Stimulated activated memory B cell treated with anti-CD40 and anti-IgM and Interleukin-4, amounts not matched to agents 10 μg/mL and 1 μg/mL and 100 μg/mL, for 72 hours (primary cell): Measurements from ENCODE around the gene CADPS2.
A peak's percentile ranks its signal among the peaks of the same experiment; 100 is the strongest.

Experiments used
- ATAC-seq: fragments of 150-1000 bp; cut with Tn5 transposase; 2 replicates; pipeline ENCODE4 v1.10.0; 2021
- H3K27ac Mint-ChIP-seq: one replicate; pipeline ENCODE4 v1.8.0; 2022; ENCODE audit warnings: mild to moderate bottlenecking, mixed read lengths
- H3K27me3 Mint-ChIP-seq: one replicate; pipeline ENCODE4 v1.8.0; 2022; ENCODE audit warnings: mixed read lengths
- H3K36me3 Mint-ChIP-seq: one replicate; pipeline ENCODE4 v1.8.0; 2022; ENCODE audit warnings: mixed read lengths
- H3K4me1 Mint-ChIP-seq: one replicate; pipeline ENCODE4 v1.8.0; 2022; ENCODE audit warnings: mixed read lengths
- H3K4me3 Mint-ChIP-seq: one replicate; pipeline ENCODE4 v1.8.0; 2022; ENCODE audit warnings: mild to moderate bottlenecking, moderate library complexity, mixed read lengths
- H3K9me3 Mint-ChIP-seq: one replicate; pipeline ENCODE4 v1.8.0; 2022; ENCODE audit warnings: mixed read lengths

The CADPS2 gene

GRCh38 chr7:122886357-122887081 lies at the start of gene CADPS2:
Gene CADPS2 (minus strand): TSS chr7:122886460. CDS start chr7:122886337, 123 bp downstream.
- peaks cover 50% of the 10 kb centered on the region for H3K27me3 Mint-ChIP-seq
- H3K9me3 Mint-ChIP-seq: no peaks in the 10 kb centered on the region
- H3K4me3 Mint-ChIP-seq: peak within 1 kb of the TSS; percentile 50
- peaks cover 9% of the 10 kb centered on the region for H3K4me1 Mint-ChIP-seq
- ATAC-seq: peak; percentile 50
- H3K36me3 Mint-ChIP-seq: no peaks in the 10 kb centered on the region
- no peak within 1 kb of the TSS for H3K27ac Mint-ChIP-seq

GRCh38 chr7:122935620-122936019 lies 49.4 kb upstream of the CADPS2 start:
- Mint-ChIP-seq H3K27ac (no peak overlapping the region), H3K9me3 (no peaks in the 10 kb centered on the region), H3K36me3 (no peaks in the 10 kb centered on the region), H3K4me3 (no peak overlapping the region), H3K27me3 (no peaks in the 10 kb centered on the region), H3K4me1 (no peaks in the 10 kb centered on the region)
- ATAC-seq: no peak

DNA sequence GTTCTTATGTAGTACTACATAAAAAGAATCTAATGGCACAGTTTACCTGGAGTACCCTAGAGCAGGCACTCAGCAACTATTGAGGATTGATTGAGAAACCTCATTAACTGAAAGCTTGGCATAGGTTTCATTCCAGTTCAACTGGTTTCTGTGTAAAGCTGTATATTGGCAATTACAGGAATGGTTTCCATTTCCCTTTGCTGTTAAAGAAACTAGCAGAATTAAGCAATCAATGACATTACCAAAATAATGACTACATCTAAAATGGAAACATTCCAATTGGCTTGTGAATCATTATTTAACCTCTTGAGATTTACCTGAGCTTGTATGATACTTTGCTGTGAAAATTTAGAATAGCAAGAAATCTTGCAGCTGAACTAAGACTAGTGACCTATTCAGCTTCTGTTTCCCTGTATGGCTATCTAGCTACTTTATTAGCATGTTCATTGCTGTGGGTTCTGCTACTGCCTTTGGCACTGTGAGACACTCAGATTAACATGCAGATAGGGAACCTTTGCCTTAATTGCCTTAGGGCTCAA lies 33.5 kb upstream of the CADPS2 start:
- Mint-ChIP-seq H3K36me3 (no peaks in the 10 kb centered on the region), H3K4me3 (no peak overlapping the region), H3K27ac (no peak overlapping the region), H3K27me3 (no peaks in the 10 kb centered on the region), H3K9me3 (no peaks in the 10 kb centered on the region), H3K4me1 (no peaks in the 10 kb centered on the region)
- ATAC-seq: no peak

DNA sequence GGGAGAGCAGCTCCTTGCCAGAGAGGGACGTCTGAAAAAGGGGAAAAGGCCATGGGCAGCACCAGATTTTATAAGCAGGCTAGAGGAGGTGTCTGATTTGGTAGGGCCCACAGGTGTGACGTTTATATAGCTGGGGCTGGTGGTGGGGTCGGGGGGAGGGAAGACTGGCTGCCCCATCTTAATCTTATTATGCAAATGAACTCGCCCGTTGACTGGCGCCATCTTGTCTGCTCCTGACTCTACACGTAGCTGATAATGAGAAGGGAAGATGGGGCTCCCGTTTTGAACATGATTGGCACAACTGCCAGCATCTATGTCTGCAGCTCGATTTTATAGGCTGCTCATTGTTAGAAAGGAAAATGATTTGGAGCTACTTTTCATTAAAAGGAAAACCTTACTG lies 28.6 kb upstream of the CADPS2 start:
- ATAC-seq: no peak
- Mint-ChIP-seq H3K27me3 (no peaks in the 10 kb centered on the region), H3K27ac (no peak overlapping the region), H3K9me3 (peaks cover 3% of the 10 kb centered on the region), H3K36me3 (no peaks in the 10 kb centered on the region), H3K4me3 (no peak overlapping the region), H3K4me1 (no peaks in the 10 kb centered on the region)

DNA sequence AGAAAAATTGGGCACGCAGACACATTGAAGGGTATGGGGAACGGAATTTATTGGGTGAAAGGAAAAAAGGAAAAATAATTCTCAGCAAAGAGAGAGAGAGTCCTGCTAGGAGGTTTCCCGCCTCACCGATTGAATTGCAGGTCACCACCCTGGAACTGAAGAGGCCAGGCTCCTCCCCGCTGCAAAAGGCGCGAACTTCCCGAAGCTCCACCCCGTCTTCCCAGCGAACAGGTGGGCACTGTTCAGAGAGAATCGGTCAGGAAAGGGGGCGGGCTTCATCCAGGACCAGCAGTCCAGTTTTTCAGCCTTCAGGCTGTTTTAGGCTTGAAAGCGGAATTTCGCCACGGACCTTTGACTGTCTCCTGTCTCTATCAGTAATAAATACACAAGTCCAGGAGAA lies 27.3 kb upstream of the CADPS2 start:
- H3K4me1 Mint-ChIP-seq: no peaks in the 10 kb centered on the region
- H3K27ac Mint-ChIP-seq: no peak overlapping the region

DNA sequence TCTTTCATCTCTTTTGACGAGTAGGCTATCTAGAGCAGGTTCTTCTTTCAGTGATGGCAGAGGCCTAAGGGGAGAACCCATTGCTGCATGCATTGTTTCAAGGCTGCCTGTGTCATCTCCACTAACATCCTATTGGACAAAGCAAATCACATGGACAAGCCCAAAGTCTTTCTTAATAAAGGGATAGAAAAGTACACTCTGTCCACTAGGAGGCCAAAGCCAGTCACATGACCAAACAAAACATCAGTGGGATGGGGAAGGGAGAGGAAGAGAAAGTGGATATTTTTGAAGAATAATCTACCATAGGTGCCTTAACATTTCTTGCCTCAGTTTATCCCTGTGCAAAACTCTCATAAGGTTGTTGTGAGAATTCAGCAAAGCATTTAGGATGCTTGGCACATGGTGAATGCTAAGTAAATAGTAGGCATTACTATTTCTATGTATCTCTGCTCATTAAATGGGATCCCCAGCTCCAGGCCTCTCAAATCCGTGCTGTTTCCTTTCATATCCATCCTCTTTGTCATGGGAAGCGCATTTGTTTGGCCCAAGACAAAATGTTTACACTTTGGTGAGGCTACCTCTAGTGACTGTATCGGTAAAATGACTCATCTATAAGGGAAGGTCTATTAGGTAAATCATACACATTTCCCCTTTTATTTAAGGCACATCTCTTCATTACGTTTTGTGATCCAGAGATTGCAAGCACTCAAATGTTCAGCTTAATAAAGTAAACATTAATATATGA lies 16.7 kb upstream of the CADPS2 start:
- Mint-ChIP-seq H3K27ac (no peak overlapping the region), H3K4me1 (no peaks in the 10 kb centered on the region), H3K4me3 (no peak overlapping the region), H3K36me3 (no peaks in the 10 kb centered on the region), H3K27me3 (no peaks in the 10 kb centered on the region), H3K9me3 (no peaks in the 10 kb centered on the region)
- ATAC-seq: no peak

More for the DNA sequence above, 27.3 kb upstream of the CADPS2 start:
- Mint-ChIP-seq H3K9me3 (peaks cover 3% of the 10 kb centered on the region), H3K4me3 (no peak overlapping the region), H3K27me3 (no peaks in the 10 kb centered on the region), H3K36me3 (no peaks in the 10 kb centered on the region)
- no peak for ATAC-seq

DNA sequence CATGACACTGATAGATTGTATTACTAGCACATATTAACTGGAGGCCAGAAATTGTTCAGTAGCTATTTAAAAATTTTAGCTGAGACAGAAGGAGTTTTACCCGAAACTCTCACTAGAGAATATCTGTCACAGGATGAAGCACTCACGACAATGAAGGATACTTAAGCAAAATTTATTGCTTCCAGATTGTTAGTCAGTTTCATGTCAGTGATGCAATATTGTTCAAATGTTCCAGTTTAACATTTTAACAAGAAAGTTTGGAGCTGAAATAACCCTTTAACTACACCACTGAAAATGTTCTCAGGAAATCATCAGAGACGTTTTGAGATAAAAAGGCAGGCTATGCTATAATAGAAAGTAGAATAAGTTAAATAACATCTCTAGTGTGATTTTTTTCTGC lies 15.0 kb upstream of the CADPS2 start:
- no peak overlapping the region for H3K4me3 Mint-ChIP-seq
- no peaks in the 10 kb centered on the region for H3K9me3 Mint-ChIP-seq
- H3K27me3 Mint-ChIP-seq: no peaks in the 10 kb centered on the region
- no peaks in the 10 kb centered on the region for H3K4me1 Mint-ChIP-seq
- ATAC-seq: no peak
- no peaks in the 10 kb centered on the region for H3K36me3 Mint-ChIP-seq
- H3K27ac Mint-ChIP-seq: no peak overlapping the region

- Mint-ChIP-seq H3K27ac (no peak overlapping the region), H3K4me3 (no peak overlapping the region), H3K36me3 (no peaks in the 10 kb centered on the region), H3K9me3 (no peaks in the 10 kb centered on the region), H3K4me1 (no peaks in the 10 kb centered on the region), H3K27me3 (no peaks in the 10 kb centered on the region)
- no peak for ATAC-seq
These were observed 10.2 kb upstream of the CADPS2 start for GRCh38 chr7:122896509-122896908.

DNA sequence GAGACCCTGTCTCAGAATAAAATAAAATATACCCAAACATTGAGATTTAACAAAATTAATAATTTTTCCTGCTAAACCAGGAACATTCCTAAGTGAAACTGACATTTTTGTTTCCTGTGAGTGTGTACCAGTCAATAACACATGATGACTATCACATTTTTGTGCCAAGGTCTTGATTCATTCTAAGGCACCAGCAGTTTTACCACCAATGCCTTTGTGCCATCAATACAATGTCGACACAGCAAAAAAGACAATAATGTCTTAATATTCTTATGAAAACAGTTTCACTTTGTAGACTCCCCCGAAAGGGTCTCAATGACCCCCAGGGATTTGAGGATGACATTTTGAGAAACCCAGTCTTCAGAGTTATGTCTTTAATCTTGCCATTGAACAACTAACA lies 7.2 kb upstream of the CADPS2 start:
- Mint-ChIP-seq H3K27me3 (peaks cover 14% of the 10 kb centered on the region), H3K36me3 (no peaks in the 10 kb centered on the region), H3K27ac (no peak overlapping the region), H3K4me3 (no peak overlapping the region), H3K9me3 (no peaks in the 10 kb centered on the region), H3K4me1 (no peaks in the 10 kb centered on the region)
- ATAC-seq: no peak

DNA sequence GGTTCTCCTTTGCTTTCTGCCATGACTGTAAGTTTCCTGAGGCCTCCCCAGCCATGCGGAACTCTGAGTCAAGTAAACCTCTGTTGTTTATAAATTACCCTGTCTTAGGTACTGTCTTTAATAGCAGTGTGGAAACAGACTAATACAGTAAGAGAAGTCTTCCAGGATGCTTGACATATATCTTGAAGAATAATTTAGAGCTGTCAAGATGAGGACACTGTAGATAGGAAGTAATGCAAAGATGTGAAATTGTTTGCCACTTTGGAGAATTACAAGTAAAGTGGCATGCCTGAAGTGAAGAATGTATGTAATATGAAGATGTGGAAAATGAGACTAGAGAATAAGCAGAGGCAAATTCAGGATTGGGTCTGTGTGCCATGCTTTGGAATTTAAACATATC lies 2.9 kb upstream of the CADPS2 start:
- Mint-ChIP-seq H3K4me1 (peaks cover 9% of the 10 kb centered on the region), H3K36me3 (no peaks in the 10 kb centered on the region), H3K4me3 (no peak overlapping the region), H3K9me3 (no peaks in the 10 kb centered on the region), H3K27me3 (peaks cover 49% of the 10 kb centered on the region), H3K27ac (no peak overlapping the region)
- no peak for ATAC-seq

DNA sequence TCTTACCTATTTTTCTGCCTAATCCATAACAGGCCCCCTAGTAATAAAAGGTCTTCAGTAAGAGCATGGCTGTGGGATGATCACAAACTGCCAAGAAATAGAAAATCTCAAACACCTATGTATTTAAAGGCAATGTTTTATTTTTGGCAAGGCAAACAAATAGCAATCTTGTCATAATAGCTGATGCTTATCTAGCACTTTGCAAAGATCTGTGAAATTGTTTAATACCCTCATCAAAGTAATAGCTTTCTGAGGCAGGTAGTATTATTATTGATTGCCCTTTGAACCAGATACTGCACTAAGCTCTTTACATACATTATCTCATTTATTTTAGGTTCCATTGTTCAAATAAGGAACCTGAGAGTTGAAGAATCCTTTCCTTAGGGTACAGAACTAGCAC lies 1.6 kb upstream of the CADPS2 start:
- peaks cover 9% of the 10 kb centered on the region for H3K4me1 Mint-ChIP-seq
- H3K27ac Mint-ChIP-seq: no peak overlapping the region
- no peaks in the 10 kb centered on the region for H3K36me3 Mint-ChIP-seq
- H3K9me3 Mint-ChIP-seq: no peaks in the 10 kb centered on the region
- H3K27me3 Mint-ChIP-seq: peaks cover 50% of the 10 kb centered on the region
- ATAC-seq: no peak
- no peak overlapping the region for H3K4me3 Mint-ChIP-seq

GRCh38 chr7:122887198-122887597 lies 938 bp upstream of the CADPS2 start:
- Mint-ChIP-seq H3K27me3 (peaks cover 50% of the 10 kb centered on the region), H3K9me3 (no peaks in the 10 kb centered on the region), H3K36me3 (no peaks in the 10 kb centered on the region), H3K4me1 (peaks cover 9% of the 10 kb centered on the region), H3K27ac (no peak overlapping the region), H3K4me3 (peak overlapping the region; percentile 38)
- no peak for ATAC-seq

- ATAC-seq: no peak
- peaks cover 50% of the 10 kb centered on the region for H3K27me3 Mint-ChIP-seq
- H3K36me3 Mint-ChIP-seq: no peaks in the 10 kb centered on the region
- H3K4me3 Mint-ChIP-seq: no peak overlapping the region
- peaks cover 9% of the 10 kb centered on the region for H3K4me1 Mint-ChIP-seq
- no peaks in the 10 kb centered on the region for H3K9me3 Mint-ChIP-seq
- H3K27ac Mint-ChIP-seq: no peak overlapping the region
These were observed 490 bp downstream of the CADPS2 start for GRCh38 chr7:122885583-122886356.

GRCh38 chr7:122884186-122884585 lies 2.1 kb downstream of the CADPS2 start:
- no peak for ATAC-seq
- Mint-ChIP-seq H3K4me3 (no peak overlapping the region), H3K36me3 (no peaks in the 10 kb centered on the region), H3K9me3 (no peaks in the 10 kb centered on the region), H3K27me3 (peaks cover 43% of the 10 kb centered on the region), H3K27ac (no peak overlapping the region), H3K4me1 (peaks cover 9% of the 10 kb centered on the region)

- no peak for ATAC-seq
- no peak overlapping the region for H3K4me3 Mint-ChIP-seq
- peaks cover 9% of the 10 kb centered on the region for H3K4me1 Mint-ChIP-seq
- H3K27ac Mint-ChIP-seq: no peak overlapping the region
- no peaks in the 10 kb centered on the region for H3K9me3 Mint-ChIP-seq
- H3K27me3 Mint-ChIP-seq: peaks cover 32% of the 10 kb centered on the region
- no peaks in the 10 kb centered on the region for H3K36me3 Mint-ChIP-seq
These were observed 3.1 kb downstream of the CADPS2 start for GRCh38 chr7:122883049-122883680.
